SK-N-MC (cell line): ENCODE results near the gene DTNA.

ENCODE experiments used
- DNase-seq: peaks from one replicate; pipeline ENCODE4 v3.0.0-alpha.2; 2011; ENCODE audit warnings: low read depth, low spot score
- H3K27ac ChIP-seq: fragments of 200-600 bp; sonication (generic); 2 replicates; pipeline ENCODE4 v1.5.1; 2016; ENCODE audit warnings: mixed run types
- H3K36me3 ChIP-seq: fragments of 200-600 bp; sonication (generic); 2 replicates; pipeline ENCODE4 v1.6.1; 2017; ENCODE audit warnings: antibody characterized with exemption, low read length, mixed read lengths; ENCODE audit not compliant: insufficient read depth
- H3K4me3 ChIP-seq: fragments of 200-600 bp; sonication (generic); 2 replicates; pipeline ENCODE4 v1.5.1; 2016
- H3K9ac ChIP-seq: fragments of 200-600 bp; sonication (generic); 2 replicates; pipeline ENCODE4 v1.8.0; 2017; ENCODE audit warnings: mixed run types, mixed read lengths; ENCODE audit not compliant: insufficient read length
- H3K9me3 ChIP-seq: fragments of 200-600 bp; sonication (generic); 2 replicates; pipeline ENCODE4 v1.6.1; 2017; ENCODE audit warnings: low read depth, mild to moderate bottlenecking, antibody characterized with exemption, low read length, moderate library complexity, mixed read lengths
- EZH2 ChIP-seq: fragments of 200-600 bp; sonication (generic); IDR thresholded peaks from one replicate; pipeline ENCODE4 v1.6.1; 2017; ENCODE audit warnings: antibody characterized with exemption
- FOXP2 ChIP-seq: optimal IDR thresholded peaks from 2 replicates; pipeline ENCODE3; 2011; ENCODE audit warnings: mild to moderate bottlenecking, moderate library complexity; ENCODE audit not compliant: insufficient read depth; ENCODE audit errors: extremely low read length, control extremely low read depth
- POLR2AphosphoS5 ChIP-seq: IDR thresholded peaks from 2 replicates; pipeline ENCODE4 v1.6.1; 2012; ENCODE audit warnings: mild to moderate bottlenecking, low read depth, low read length, borderline replicate concordance

DTNA gene

DNA sequence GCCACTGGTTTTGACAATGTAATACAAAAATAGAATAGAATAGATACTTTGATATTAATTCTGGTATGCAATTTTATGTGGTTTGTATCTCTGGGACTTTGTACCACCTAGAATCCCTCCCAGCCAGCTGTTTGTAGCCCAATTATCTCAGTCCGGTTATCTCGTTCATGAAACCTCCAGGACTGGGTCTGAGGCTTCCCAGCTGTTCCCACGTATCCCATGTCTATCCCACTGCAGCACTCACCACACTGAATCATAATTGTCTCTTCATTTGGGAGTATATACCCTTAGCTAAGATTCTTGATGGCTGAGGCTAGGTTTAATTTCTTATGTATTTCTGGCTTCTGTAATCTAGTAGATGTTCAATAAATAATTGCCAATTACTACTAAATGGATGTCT lies 226.7 kb downstream of the DTNA start:
- TF ChIP-seq FOXP2 (no peak), EZH2 (no peak), POLR2AphosphoS5 (no peak)
- no peak overlapping the region for H3K27ac ChIP-seq
- no peak for DNase-seq
- no peak overlapping the region for H3K9ac ChIP-seq
- no peak overlapping the region for H3K4me3 ChIP-seq
- H3K9me3 ChIP-seq: no peaks in the 10 kb centered on the region
- no peaks in the 10 kb centered on the region for H3K36me3 ChIP-seq

DNA sequence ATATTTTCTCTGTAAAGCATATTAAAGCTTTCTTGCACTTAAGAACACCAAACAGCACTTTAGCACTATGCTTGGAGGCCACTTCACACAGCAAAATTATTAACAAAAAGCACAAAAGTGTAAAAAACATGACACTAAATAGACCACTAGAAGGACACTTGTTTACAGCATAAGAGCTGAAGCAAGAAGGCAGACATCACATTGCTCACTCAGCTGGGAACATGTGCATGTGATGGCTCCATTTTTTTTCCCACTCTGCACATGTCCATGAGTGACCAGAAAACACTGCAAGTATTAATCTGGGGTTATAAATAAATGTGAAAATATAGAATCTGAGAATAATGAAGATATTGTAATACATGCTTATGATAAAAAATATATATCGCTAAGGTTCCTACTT lies 228.0 kb downstream of the DTNA start:
- Histone ChIP-seq H3K4me3 (no peak overlapping the region), H3K9me3 (no peaks in the 10 kb centered on the region), H3K27ac (no peak overlapping the region; the same call in 1 of the 2 replicates), H3K9ac (no peak overlapping the region), H3K36me3 (no peaks in the 10 kb centered on the region)
- no peak for TF ChIP-seq POLR2AphosphoS5
- TF ChIP-seq FOXP2: no peak
- no peak for TF ChIP-seq EZH2
- DNase-seq: no peak
